HG03280 (cell line): Measurements from ENCODE around the gene PPP2R2B.
"Not testable (repeated sequence)": the region's sequence is repeated elsewhere in the genome, so short reads cannot be mapped to it uniquely, and the experiment has no call there.

Experiments used
- ATAC-seq: cut with Tn5 transposase; IDR thresholded peaks from one replicate; pipeline ENCODE4 v1.9.1; 2021; ENCODE audit warnings: mild to moderate bottlenecking, moderate library complexity; ENCODE audit not compliant: unreplicated experiment

Gene PPP2R2B

GRCh38 chr5:146751781-146752401 lies 126.7 kb downstream of the PPP2R2B start:
- ATAC-seq, result peak; percentile 93

GRCh38 chr5:146751054-146751453 lies 127.5 kb downstream of the PPP2R2B start:
- no peak for ATAC-seq

- no peak for ATAC-seq
Observed at GRCh38 chr5:146748533-146748932, 130.0 kb downstream of the PPP2R2B start.

GRCh38 chr5:146745931-146746577 lies 132.5 kb downstream of the PPP2R2B start:
- ATAC-seq, result no peak

GRCh38 chr5:146744068-146744745 lies 134.3 kb downstream of the PPP2R2B start:
- ATAC-seq, result no peak

- no peak for ATAC-seq
Observed at GRCh38 chr5:146734936-146735577, 143.5 kb downstream of the PPP2R2B start.

GRCh38 chr5:146732962-146733361 lies 145.6 kb downstream of the PPP2R2B start:
- ATAC-seq, result no peak

GRCh38 chr5:146731909-146732659 lies 146.5 kb downstream of the PPP2R2B start:
- ATAC-seq, result no peak

- ATAC-seq, result not testable (repeated sequence)
Observed at GRCh38 chr5:146728746-146729145, 149.8 kb downstream of the PPP2R2B start.

- ATAC-seq, result no peak
Observed at GRCh38 chr5:146726891-146727290, 151.7 kb downstream of the PPP2R2B start.

GRCh38 chr5:146726020-146726419 lies 152.5 kb downstream of the PPP2R2B start:
- ATAC-seq, result no peak

GRCh38 chr5:146725025-146725424 lies 153.5 kb downstream of the PPP2R2B start:
- ATAC-seq, result no peak

- ATAC-seq, result no peak
Observed at GRCh38 chr5:146722361-146722779, 156.2 kb downstream of the PPP2R2B start.

- no peak for ATAC-seq
Observed at GRCh38 chr5:146721073-146721815, 157.3 kb downstream of the PPP2R2B start.

- ATAC-seq, result no peak
Observed at GRCh38 chr5:146720107-146720506, 158.4 kb downstream of the PPP2R2B start.

GRCh38 chr5:146719179-146719578 lies 159.4 kb downstream of the PPP2R2B start:
- no peak for ATAC-seq

- no peak for ATAC-seq
Observed at GRCh38 chr5:146718609-146719008, 159.9 kb downstream of the PPP2R2B start.

GRCh38 chr5:146717951-146718350 lies 160.6 kb downstream of the PPP2R2B start:
- no peak for ATAC-seq

- no peak for ATAC-seq
Observed at GRCh38 chr5:146716636-146717035, 161.9 kb downstream of the PPP2R2B start.

GRCh38 chr5:146710348-146710747 lies 168.2 kb downstream of the PPP2R2B start:
- ATAC-seq, result no peak
